SK-N-SH treated with all-trans-retinoic acid at 6 μM for 48 hours (cell line): ENCODE data around the gene LSAMP.

ENCODE experiments used
- ARNTL ChIP-seq: fragments of 450-650 bp; formaldehyde crosslinking; IDR thresholded peaks from 2 replicates; pipeline ENCODE4 v1.5.0; 2020; ENCODE audit warnings: low read depth, mild to moderate bottlenecking, moderate library complexity, borderline replicate concordance
- BACH2 ChIP-seq: fragments of 250-450 bp; sonication (Bioruptor Pico); IDR thresholded peaks from 2 replicates; pipeline ENCODE4 v1.9.0; 2021; ENCODE audit warnings: mild to moderate bottlenecking, borderline replicate concordance
- PPARA ChIP-seq: fragments of 250-450 bp; sonication (Bioruptor Pico); IDR thresholded peaks from 2 replicates; pipeline ENCODE4 v1.5.0; 2020; ENCODE audit warnings: mild to moderate bottlenecking, borderline replicate concordance
- RARB ChIP-seq: fragments of 250-450 bp; sonication (Bioruptor Pico); IDR thresholded peaks from 2 replicates; pipeline ENCODE4 v1.8.0; 2021; ENCODE audit warnings: mild to moderate bottlenecking, moderate library complexity
- SNAI2 ChIP-seq: fragments of 250-450 bp; sonication (Bioruptor Pico); IDR thresholded peaks from 2 replicates; pipeline ENCODE4 v1.5.0; 2020; ENCODE audit warnings: mild to moderate bottlenecking, moderate library complexity
- ZNF565 ChIP-seq: fragments of 450-650 bp; formaldehyde crosslinking; conservative IDR thresholded peaks from 2 replicates; pipeline ENCODE4 v1.5.0; 2020; ENCODE audit warnings: low read depth, mild to moderate bottlenecking, moderate library complexity
- ZNF70 ChIP-seq: fragments of 450-650 bp; formaldehyde crosslinking; IDR thresholded peaks from 2 replicates; pipeline ENCODE4 v1.5.0; 2020; ENCODE audit warnings: mild to moderate bottlenecking, moderate library complexity
- TF ChIP-seq, protein P1 (sequence below): fragments of 250-450 bp; sonication (Bioruptor Pico); IDR thresholded peaks from 2 replicates; pipeline ENCODE4 v1.5.1; 2020; ENCODE audit warnings: low read depth, mild to moderate bottlenecking, moderate library complexity

DNA sequence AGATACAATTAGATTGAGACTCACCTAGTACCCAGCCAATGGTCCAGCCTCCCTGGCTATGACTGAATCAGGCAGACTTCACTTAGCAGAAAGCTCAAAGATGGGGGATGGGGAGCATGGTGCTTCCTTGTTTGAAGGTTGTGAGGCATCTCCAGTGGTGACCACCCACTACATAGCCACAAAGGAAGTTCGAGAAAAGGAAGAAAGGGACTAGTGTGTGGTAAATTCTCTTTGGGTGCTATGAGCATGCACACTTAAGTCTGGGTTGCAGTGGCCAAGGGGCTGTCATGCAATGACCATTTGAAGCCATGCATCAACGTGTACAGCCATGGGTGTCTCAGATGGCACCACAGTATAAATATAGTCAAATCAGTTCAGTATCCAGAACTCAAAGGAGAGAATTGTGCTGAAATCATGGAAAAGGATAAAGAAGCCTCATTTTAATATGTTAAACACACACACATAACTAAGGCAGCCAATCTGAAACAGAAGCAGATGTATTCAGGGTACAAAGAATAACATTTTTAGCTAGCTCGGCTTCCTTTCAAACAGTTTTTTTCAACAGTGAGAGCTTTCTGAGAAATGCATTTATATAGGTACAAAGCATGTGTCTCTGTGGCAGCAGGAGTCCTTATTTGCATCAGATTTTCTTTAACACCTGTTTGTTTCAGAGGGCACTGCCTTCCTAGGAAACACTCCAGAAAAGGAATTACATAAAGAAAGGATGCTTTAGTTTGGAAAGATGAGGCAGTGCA is 546.5 kb downstream of the LSAMP start:
- TF ChIP-seq ARNTL (CRISPR knock-in tag), result no peak
- no peak for TF ChIP-seq BACH2 (CRISPR knock-in tag)
- TF ChIP-seq, protein P1, sequence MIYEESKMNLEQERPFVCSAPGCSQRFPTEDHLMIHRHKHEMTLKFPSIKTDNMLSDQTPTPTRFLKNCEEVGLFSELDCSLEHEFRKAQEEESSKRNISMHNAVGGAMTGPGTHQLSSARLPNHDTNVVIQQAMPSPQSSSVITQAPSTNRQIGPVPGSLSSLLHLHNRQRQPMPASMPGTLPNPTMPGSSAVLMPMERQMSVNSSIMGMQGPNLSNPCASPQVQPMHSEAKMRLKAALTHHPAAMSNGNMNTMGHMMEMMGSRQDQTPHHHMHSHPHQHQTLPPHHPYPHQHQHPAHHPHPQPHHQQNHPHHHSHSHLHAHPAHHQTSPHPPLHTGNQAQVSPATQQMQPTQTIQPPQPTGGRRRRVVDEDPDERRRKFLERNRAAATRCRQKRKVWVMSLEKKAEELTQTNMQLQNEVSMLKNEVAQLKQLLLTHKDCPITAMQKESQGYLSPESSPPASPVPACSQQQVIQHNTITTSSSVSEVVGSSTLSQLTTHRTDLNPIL (CRISPR knock-in tag), result no peak
- TF ChIP-seq ZNF70 (CRISPR knock-in tag), result no peak
- TF ChIP-seq SNAI2 (CRISPR knock-in tag), result no peak
- TF ChIP-seq PPARA (CRISPR knock-in tag), result no peak
- TF ChIP-seq ZNF565 (CRISPR knock-in tag), result no peak
- TF ChIP-seq RARB, result no peak
